HEK293 (cell line): Measurements from ENCODE around the gene NLK.

Source experiments
- CTCF ChIA-PET: fragments of 350-600 bp; formaldehyde crosslinking; extraction: SDS; loops from one replicate; lab custom pipeline; 2021; ENCODE audit warnings: antibody characterized with exemption; lab: Yijun Ruan, JAX
- POLR2A ChIA-PET: fragments of 300-600 bp; formaldehyde crosslinking; extraction: SDS; loops from one replicate; lab custom pipeline; 2020; ENCODE audit warnings: antibody characterized with exemption, inconsistent platforms; lab: Yijun Ruan, JAX
- H3K27ac ChIP-seq: fragments of 200-500 bp; sonication (Bioruptor generic); 2 replicates; pipeline ENCODE4 v1.5.1; 2014; ENCODE audit warnings: low read depth, low read length, control low read depth, inconsistent platforms; ENCODE audit errors: extremely low read depth
- H3K36me3 ChIP-seq, 2 experiments: fragments of 200-500 bp in 1 of 2; sonication (Bioruptor generic) in 1 of 2; 1 replicate in 1 of 2; 2 replicates in 1 of 2; pipeline ENCODE4 v1.5.1; 2014 to 2017; ENCODE audit warnings: inconsistent platforms in 2 of 2, low read length in 2 of 2; ENCODE audit not compliant: control insufficient read depth in 2 of 2, insufficient read depth in 1 of 2
- H3K4me1 ChIP-seq: fragments of 200-500 bp; sonication (Bioruptor generic); 2 replicates; pipeline ENCODE4 v1.5.1; 2014; ENCODE audit warnings: mild to moderate bottlenecking, low read length, inconsistent platforms; ENCODE audit not compliant: control insufficient read depth, insufficient read depth
- H3K4me3 ChIP-seq: 2 replicates; pipeline ENCODE4 v1.5.1; 2011; ENCODE audit warnings: low read depth, mild to moderate bottlenecking, control low read depth, low read length, moderate library complexity
- H3K9me3 ChIP-seq: fragments of 200-500 bp; sonication (Bioruptor generic); 2 replicates; pipeline ENCODE4 v1.5.1; 2014; ENCODE audit warnings: low read depth, low read length, inconsistent platforms; ENCODE audit not compliant: control insufficient read depth, insufficient read depth
- BCL11A ChIP-seq: fragments of 450-650 bp; formaldehyde crosslinking; IDR thresholded peaks from 2 replicates; pipeline ENCODE4 v1.5.1; 2016; ENCODE audit warnings: low read depth, missing biosample characterization, missing genetic modification characterization
- KLF1 ChIP-seq: fragments of 450-650 bp; formaldehyde crosslinking; IDR thresholded peaks from 2 replicates; pipeline ENCODE4 v1.5.1; 2016; ENCODE audit warnings: missing biosample characterization, missing genetic modification characterization
- RBAK ChIP-seq: fragments of 450-650 bp; formaldehyde crosslinking; IDR thresholded peaks from 2 replicates; pipeline ENCODE4 v1.5.1; 2016; ENCODE audit warnings: missing biosample characterization, missing genetic modification characterization
- SETDB1 ChIP-seq: IDR thresholded peaks from one replicate; pipeline ENCODE4 v1.6.1; 2017; ENCODE audit warnings: mild to moderate bottlenecking, low read length, moderate library complexity, mixed read lengths; ENCODE audit not compliant: insufficient read length
- ZBTB20 ChIP-seq: fragments of 450-650 bp; formaldehyde crosslinking; IDR thresholded peaks from 2 replicates; pipeline ENCODE4 v1.5.1; 2016; ENCODE audit warnings: missing biosample characterization, missing genetic modification characterization
- ZBTB7A ChIP-seq: fragments of 450-650 bp; formaldehyde crosslinking; IDR thresholded peaks from 2 replicates; pipeline ENCODE4 v1.5.1; 2016; ENCODE audit warnings: low read depth, missing biosample characterization, missing genetic modification characterization
- ZNF10 ChIP-seq: fragments of 450-650 bp; formaldehyde crosslinking; IDR thresholded peaks from 2 replicates; pipeline ENCODE4 v1.5.1; 2017; ENCODE audit warnings: missing biosample characterization, missing genetic modification characterization
- ZNF121 ChIP-seq: fragments of 450-650 bp; formaldehyde crosslinking; IDR thresholded peaks from 2 replicates; pipeline ENCODE4 v1.5.1; 2016; ENCODE audit warnings: missing biosample characterization, missing genetic modification characterization
- ZNF169 ChIP-seq: fragments of 450-650 bp; formaldehyde crosslinking; IDR thresholded peaks from 2 replicates; pipeline ENCODE4 v1.5.1; 2016; ENCODE audit warnings: missing biosample characterization, missing genetic modification characterization
- ZNF223 ChIP-seq: fragments of 450-650 bp; formaldehyde crosslinking; IDR thresholded peaks from 2 replicates; pipeline ENCODE4 v1.5.1; 2016; ENCODE audit warnings: missing biosample characterization, missing genetic modification characterization
- ZNF24 ChIP-seq: fragments of 450-650 bp; formaldehyde crosslinking; IDR thresholded peaks from 2 replicates; pipeline ENCODE4 v1.5.1; 2016; ENCODE audit warnings: missing biosample characterization, missing genetic modification characterization
- ZNF548 ChIP-seq: fragments of 450-650 bp; formaldehyde crosslinking; IDR thresholded peaks from 2 replicates; pipeline ENCODE4 v1.5.1; 2016; ENCODE audit warnings: missing biosample characterization, missing genetic modification characterization
- ZNF558 ChIP-seq: fragments of 450-650 bp; formaldehyde crosslinking; IDR thresholded peaks from 2 replicates; pipeline ENCODE4 v1.5.1; 2016; ENCODE audit warnings: missing biosample characterization, missing genetic modification characterization
- ZNF560 ChIP-seq: fragments of 450-650 bp; formaldehyde crosslinking; IDR thresholded peaks from 2 replicates; pipeline ENCODE4 v1.5.1; 2017; ENCODE audit warnings: missing biosample characterization, missing genetic modification characterization, borderline replicate concordance
- ZNF792 ChIP-seq: fragments of 450-650 bp; formaldehyde crosslinking; IDR thresholded peaks from 2 replicates; pipeline ENCODE4 v1.5.1; 2016; ENCODE audit warnings: missing biosample characterization, missing genetic modification characterization
- ZSCAN23 ChIP-seq: fragments of 450-650 bp; formaldehyde crosslinking; IDR thresholded peaks from 2 replicates; pipeline ENCODE4 v1.5.1; 2016; ENCODE audit warnings: missing biosample characterization, missing genetic modification characterization
- ZSCAN30 ChIP-seq: fragments of 450-650 bp; IDR thresholded peaks from 2 replicates; pipeline ENCODE4 v1.5.1; 2018; ENCODE audit warnings: missing biosample characterization, mild to moderate bottlenecking, missing genetic modification characterization, moderate library complexity
- TF ChIP-seq, protein P1 (sequence below): fragments of 450-650 bp; formaldehyde crosslinking; IDR thresholded peaks from 2 replicates; pipeline ENCODE4 v1.5.1; 2017; ENCODE audit warnings: missing biosample characterization, missing genetic modification characterization
- TF ChIP-seq, protein P2 (sequence below): fragments of 450-650 bp; formaldehyde crosslinking; IDR thresholded peaks from 2 replicates; pipeline ENCODE4 v1.5.1; 2016; ENCODE audit warnings: missing biosample characterization, missing genetic modification characterization
- TF ChIP-seq, protein P3 (sequence below): fragments of 450-650 bp; formaldehyde crosslinking; IDR thresholded peaks from 2 replicates; pipeline ENCODE4 v1.5.1; 2017; ENCODE audit warnings: missing biosample characterization, missing genetic modification characterization

Gene NLK

DNA sequence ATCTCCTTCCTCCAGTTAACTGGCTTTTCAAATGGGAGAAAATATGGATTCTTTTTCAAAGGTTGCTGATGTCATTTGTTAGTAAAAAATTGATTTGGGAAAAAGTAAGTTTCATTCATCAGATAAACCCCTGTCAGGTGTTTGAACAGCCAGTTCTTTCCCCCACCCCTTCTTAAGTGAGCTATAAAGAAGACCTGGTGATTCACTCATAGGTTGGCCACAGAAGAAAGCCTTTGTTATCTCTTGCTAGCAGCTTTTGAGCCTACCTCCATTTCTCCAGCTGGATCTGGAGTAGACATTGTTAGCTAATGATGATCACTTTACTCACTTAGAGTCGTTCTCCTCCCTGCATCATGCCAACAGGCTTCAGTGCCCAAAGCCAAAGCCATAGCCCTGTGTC is 63.0 kb downstream of the NLK start:
- H3K4me1 ChIP-seq = peaks cover 10% of the 10 kb centered on the region
- ChIA-PET CTCF (interaction anchor here (0.6 to 0.7 kb wide), 2 partner anchors 11 to 18 kb away, joined by 3 read pairs; no protein-coding TSS in a partner anchor), POLR2A (no interaction called here)
- H3K27ac ChIP-seq = no peak overlapping the region
- no peaks in the 10 kb centered on the region for H3K9me3 ChIP-seq
- H3K36me3 ChIP-seq = no peaks in the 10 kb centered on the region
- H3K4me3 ChIP-seq = no peak overlapping the region
- TF ChIP-seq, protein P1, sequence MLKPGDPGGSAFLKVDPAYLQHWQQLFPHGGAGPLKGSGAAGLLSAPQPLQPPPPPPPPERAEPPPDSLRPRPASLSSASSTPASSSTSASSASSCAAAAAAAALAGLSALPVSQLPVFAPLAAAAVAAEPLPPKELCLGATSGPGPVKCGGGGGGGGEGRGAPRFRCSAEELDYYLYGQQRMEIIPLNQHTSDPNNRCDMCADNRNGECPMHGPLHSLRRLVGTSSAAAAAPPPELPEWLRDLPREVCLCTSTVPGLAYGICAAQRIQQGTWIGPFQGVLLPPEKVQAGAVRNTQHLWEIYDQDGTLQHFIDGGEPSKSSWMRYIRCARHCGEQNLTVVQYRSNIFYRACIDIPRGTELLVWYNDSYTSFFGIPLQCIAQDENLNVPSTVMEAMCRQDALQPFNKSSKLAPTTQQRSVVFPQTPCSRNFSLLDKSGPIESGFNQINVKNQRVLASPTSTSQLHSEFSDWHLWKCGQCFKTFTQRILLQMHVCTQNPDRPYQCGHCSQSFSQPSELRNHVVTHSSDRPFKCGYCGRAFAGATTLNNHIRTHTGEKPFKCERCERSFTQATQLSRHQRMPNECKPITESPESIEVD (tag by site-specific recombination) = 0 out of 2 replicates have a peak, but pooled peaks have one; percentile 28
- TF ChIP-seq BCL11A (tag by site-specific recombination) = no peak

DNA sequence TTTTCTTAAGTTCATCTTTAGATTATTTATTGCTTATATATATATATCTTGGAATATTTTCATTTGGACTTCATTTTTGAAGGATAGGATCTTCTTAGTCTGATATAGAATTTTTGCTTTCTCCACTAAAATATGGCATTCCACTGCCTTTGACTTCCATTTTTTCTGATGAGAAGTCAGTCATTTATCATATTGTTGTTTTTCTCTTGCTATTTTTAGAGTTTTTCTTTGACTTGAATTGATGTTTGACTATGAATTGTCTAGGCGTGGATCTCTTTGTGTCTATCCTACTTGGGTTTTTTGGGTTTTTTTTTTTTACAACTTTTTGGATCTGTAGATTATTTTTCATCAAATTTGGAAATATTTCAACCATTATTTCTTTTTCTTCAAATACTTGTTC is 67.7 kb downstream of the NLK start:
- Histone ChIP-seq H3K4me3 (no peak overlapping the region), H3K9me3 (no peaks in the 10 kb centered on the region), H3K27ac (no peak overlapping the region), H3K4me1 (peaks cover 17% of the 10 kb centered on the region), H3K36me3 (no peaks in the 10 kb centered on the region)
- CTCF ChIA-PET = no interaction called here
- TF ChIP-seq ZNF121 (no peak), ZNF558 (tag by site-specific recombination) (peak; percentile 74), SETDB1 (peak; percentile 43)
- POLR2A ChIA-PET = no interaction called here

DNA sequence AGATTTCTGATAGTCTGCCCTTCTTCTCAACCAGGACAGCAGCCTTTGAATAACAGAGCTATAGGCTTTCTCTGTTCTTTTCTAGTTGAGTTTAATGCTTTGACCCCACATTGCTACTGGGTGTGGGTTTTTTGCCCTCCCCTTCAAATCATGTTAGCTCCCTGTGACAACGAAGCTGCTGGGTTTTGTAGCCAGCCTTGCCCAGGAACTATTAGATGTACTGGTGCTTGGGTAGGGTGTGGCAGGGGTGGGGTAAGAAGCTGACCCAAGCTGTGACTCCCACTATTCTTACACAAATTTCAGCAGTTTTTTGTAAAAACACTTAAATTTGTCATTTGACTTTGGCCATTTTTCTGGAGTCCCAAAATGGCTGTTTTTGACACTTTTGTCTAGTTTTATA is 69.7 kb downstream of the NLK start:
- ChIA-PET POLR2A (interaction anchor here (1.1 kb wide), 1 partner anchor 71 kb away, joined by 3 read pairs; no protein-coding TSS in a partner anchor), CTCF (interaction anchor here (0.6 kb wide), 1 partner anchor 217 kb away, joined by 3 read pairs; no protein-coding TSS in a partner anchor)
- Histone ChIP-seq H3K36me3 (no peaks in the 10 kb centered on the region), H3K27ac (no peak overlapping the region), H3K4me1 (peaks cover 9% of the 10 kb centered on the region), H3K9me3 (no peaks in the 10 kb centered on the region), H3K4me3 (no peak overlapping the region)
- TF ChIP-seq, protein P2, sequence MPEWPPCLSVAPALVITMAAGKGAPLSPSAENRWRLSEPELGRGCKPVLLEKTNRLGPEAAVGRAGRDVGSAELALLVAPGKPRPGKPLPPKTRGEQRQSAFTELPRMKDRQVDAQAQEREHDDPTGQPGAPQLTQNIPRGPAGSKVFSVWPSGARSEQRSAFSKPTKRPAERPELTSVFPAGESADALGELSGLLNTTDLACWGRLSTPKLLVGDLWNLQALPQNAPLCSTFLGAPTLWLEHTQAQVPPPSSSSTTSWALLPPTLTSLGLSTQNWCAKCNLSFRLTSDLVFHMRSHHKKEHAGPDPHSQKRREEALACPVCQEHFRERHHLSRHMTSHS (tag by site-specific recombination) = no peak
- peak; percentile 66 for TF ChIP-seq KLF1 (tag by site-specific recombination)

DNA sequence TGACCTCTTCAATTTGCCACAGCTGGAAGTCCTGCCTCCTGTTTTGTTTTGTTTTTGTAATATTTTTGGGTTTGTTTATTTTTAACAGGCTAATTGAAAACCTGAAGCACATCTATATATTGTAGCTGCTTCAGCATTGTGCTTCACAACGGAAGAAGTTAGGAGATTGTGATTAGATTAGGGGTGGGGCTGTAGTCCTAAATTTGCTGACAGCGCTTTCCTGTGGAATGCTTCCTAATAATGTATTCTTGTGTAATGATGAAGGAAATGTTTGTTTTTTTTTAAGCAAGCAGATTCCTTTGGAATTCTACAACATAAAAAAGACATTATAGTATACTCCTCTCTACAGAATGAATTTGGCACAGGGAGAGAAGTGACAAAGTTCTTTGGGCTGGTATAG is 70.1 kb downstream of the NLK start:
- no peak overlapping the region for H3K27ac ChIP-seq
- POLR2A ChIA-PET = interaction anchor here (1.1 kb wide), 1 partner anchor 71 kb away, joined by 3 read pairs; no protein-coding TSS in a partner anchor

More for the DNA sequence above, 70.1 kb downstream of the NLK start:
- no peak overlapping the region for H3K4me3 ChIP-seq
- TF ChIP-seq ZNF24 (tag by site-specific recombination) (no peak), ZNF560 (tag by site-specific recombination) (no peak), ZNF792 (tag by site-specific recombination) (no peak), ZNF223 (no peak), ZSCAN30 (tag by site-specific recombination) (no peak), ZNF10 (tag by site-specific recombination) (no peak), RBAK (tag by site-specific recombination) (no peak), ZBTB7A (tag by site-specific recombination) (no peak), ZNF548 (tag by site-specific recombination) (no peak), ZSCAN23 (tag by site-specific recombination) (no peak), ZNF169 (no peak), ZBTB20 (tag by site-specific recombination) (no peak)
- TF ChIP-seq, protein P3, sequence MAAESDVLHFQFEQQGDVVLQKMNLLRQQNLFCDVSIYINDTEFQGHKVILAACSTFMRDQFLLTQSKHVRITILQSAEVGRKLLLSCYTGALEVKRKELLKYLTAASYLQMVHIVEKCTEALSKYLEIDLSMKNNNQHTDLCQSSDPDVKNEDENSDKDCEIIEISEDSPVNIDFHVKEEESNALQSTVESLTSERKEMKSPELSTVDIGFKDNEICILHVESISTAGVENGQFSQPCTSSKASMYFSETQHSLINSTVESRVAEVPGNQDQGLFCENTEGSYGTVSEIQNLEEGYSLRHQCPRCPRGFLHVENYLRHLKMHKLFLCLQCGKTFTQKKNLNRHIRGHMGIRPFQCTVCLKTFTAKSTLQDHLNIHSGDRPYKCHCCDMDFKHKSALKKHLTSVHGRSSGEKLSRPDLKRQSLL (tag by site-specific recombination) = no peak
- no peaks in the 10 kb centered on the region for H3K36me3 ChIP-seq
- H3K4me1 ChIP-seq = peaks cover 9% of the 10 kb centered on the region
- H3K9me3 ChIP-seq = no peaks in the 10 kb centered on the region
- CTCF ChIA-PET = no interaction called here
